COLO668 (cell line): ENCODE measurements around the gene TCTA.
"Not testable (repeated sequence)": the region's sequence is repeated elsewhere in the genome, so short reads cannot be mapped to it uniquely, and the experiment has no call there.

Source experiments
- DNase-seq: peaks from one replicate; lab custom pipeline; 2025; ENCODE audit not compliant: unreplicated experiment; lab: John Stamatoyannopoulos, UW

The TCTA gene

GRCh38 chr3:49411968-49412631 is at the start of gene TCTA, which contains the start of gene RHOA:
TCTA (plus strand) TSS chr3:49412423; CDS start chr3:49412427, 4 bp downstream.
RHOA (minus strand) TSS chr3:49411976; CDS start chr3:49375589, 36,387 bp downstream.
- DNase-seq = peak; percentile 97

GRCh38 chr3:49362561-49362960 is 49.7 kb upstream of the TCTA start:
- DNase-seq = no peak

- no peak for DNase-seq
Observed at GRCh38 chr3:49370585-49371290, 41.5 kb upstream of the TCTA start.

- DNase-seq = no peak
Observed at GRCh38 chr3:49371946-49372345, 40.3 kb upstream of the TCTA start.

- DNase-seq = no peak
Observed at GRCh38 chr3:49377483-49377882, 34.7 kb upstream of the TCTA start.

GRCh38 chr3:49378249-49378895 is 33.9 kb upstream of the TCTA start:
- no peak for DNase-seq

- DNase-seq = no peak
Observed at GRCh38 chr3:49383387-49383786, 28.8 kb upstream of the TCTA start.

GRCh38 chr3:49385617-49386016 is 26.6 kb upstream of the TCTA start:
- DNase-seq = no peak

GRCh38 chr3:49386056-49386756 is 26.0 kb upstream of the TCTA start:
- no peak for DNase-seq

- DNase-seq = no peak
Observed at GRCh38 chr3:49387721-49388120, 24.5 kb upstream of the TCTA start.

GRCh38 chr3:49388289-49388820 is 23.9 kb upstream of the TCTA start:
- no peak for DNase-seq

GRCh38 chr3:49389297-49389696 is 22.9 kb upstream of the TCTA start:
- no peak for DNase-seq

- DNase-seq = not testable (repeated sequence)
Observed at GRCh38 chr3:49391310-49391709, 20.9 kb upstream of the TCTA start.

GRCh38 chr3:49397470-49397869 is 14.8 kb upstream of the TCTA start:
- DNase-seq = no peak

GRCh38 chr3:49399461-49399860 is 12.8 kb upstream of the TCTA start:
- DNase-seq = no peak

- no peak for DNase-seq
Observed at GRCh38 chr3:49401766-49402165, 10.5 kb upstream of the TCTA start.

- no peak for DNase-seq
Observed at GRCh38 chr3:49403891-49404290, 8.3 kb upstream of the TCTA start.

- DNase-seq = not testable (repeated sequence)
Observed at GRCh38 chr3:49405570-49405969, 6.7 kb upstream of the TCTA start.

GRCh38 chr3:49406571-49407565 is 5.4 kb upstream of the TCTA start:
- DNase-seq = no peak
